Raji (cell line): ENCODE data around the gene SPECC1L.

Experiments used
- POLR2A ChIP-seq: IDR thresholded peaks from 2 replicates; pipeline ENCODE4 v1.6.1; 2011; ENCODE audit warnings: low read depth, low read length, control low read depth; ENCODE audit not compliant: insufficient read depth

Gene SPECC1L

GRCh38 chr22:24409707-24410106, 139.1 kb downstream of the SPECC1L start:
- no peak for TF ChIP-seq POLR2A

DNA sequence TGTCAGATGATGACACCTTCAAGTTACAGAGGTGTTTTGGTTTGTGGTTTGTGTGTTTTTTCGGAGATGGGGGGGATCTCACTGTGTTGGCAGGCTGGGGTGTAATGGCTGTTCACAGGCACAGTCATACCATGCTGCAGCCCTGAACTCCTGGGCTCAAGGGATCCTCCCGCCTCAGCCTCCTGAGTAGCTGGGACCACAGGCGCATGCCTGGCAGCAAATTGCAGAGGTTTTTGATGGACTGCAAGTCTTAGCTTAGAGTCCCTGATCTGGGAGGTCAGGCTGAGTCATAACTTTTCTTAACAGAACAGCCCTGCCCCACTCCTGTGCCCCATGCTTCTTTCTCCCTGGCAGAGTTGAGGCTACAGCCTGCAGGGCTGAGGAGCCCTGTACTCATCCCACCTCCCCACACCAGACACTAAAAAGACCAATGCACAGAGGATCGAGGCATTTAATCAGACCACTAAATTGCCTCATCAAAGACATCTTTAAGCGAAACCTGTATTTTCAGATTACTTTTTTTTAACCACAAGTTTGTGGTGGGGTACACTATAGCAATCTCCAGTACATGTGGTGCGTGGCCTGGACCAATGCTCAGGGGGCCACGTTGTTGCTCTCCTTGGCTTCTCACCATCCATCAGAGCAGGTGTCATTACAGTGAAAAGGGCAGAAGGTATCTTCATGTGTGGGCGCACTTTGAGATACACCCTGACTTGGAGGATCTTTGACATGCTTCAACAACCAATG, 139.7 kb downstream of the SPECC1L start:
- TF ChIP-seq POLR2A = no peak

GRCh38 chr22:24411256-24412004, 140.8 kb downstream of the SPECC1L start:
- TF ChIP-seq POLR2A = no peak

DNA sequence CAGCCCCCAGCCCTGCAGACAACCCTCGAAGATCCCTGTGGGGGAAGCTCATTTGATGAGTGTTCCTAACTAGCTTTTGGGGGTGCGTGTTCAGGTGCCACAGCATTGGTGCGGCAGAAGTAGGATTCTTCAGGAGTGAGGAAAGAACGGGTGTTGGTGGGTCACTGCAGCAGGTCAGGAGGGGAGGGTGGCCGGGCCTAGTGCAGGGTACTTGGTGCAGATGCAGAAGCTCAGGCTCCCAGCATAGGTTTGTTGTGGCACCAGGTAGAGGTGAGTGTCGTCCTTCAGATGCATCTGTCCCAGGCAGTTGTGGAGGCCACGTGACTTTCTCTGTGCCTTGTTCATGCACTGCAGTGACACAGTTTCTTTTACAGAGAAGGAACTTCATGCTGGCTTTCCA, 141.6 kb downstream of the SPECC1L start:
- TF ChIP-seq POLR2A = no peak

GRCh38 chr22:24413271-24413670, 142.6 kb downstream of the SPECC1L start:
- no peak for TF ChIP-seq POLR2A

DNA sequence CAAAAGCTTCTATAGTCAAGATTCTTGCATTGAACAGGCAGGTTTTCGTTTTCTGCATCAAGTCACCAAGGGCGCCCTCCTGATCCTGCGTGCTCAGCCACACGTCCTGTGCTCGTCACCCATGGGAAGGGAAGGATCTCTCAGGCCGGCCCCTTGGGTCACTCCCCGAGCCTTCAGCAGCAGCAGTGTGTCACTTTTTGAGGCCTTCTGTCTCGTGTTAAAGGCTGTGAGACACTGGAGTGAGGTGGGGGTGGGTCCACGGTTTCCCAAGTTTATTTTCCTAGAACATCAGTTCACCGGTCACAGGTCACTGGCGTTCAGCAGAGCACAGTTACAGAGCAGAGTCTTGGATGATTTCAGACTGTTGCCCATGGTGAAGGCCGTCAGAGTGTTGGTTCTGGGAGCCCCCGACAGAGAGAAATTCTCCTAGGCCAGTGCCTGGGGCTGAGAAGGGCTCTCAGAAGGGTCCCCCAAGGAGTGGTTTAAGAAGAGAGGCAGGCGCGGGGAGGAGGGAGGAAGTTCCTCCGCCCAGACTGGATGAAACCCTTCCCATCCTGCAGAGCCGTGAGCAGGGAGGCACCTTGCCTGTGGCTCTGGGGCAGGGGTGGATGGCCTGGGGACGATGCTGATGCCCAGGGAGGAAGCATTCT, 143.2 kb downstream of the SPECC1L start:
- no peak for TF ChIP-seq POLR2A

DNA sequence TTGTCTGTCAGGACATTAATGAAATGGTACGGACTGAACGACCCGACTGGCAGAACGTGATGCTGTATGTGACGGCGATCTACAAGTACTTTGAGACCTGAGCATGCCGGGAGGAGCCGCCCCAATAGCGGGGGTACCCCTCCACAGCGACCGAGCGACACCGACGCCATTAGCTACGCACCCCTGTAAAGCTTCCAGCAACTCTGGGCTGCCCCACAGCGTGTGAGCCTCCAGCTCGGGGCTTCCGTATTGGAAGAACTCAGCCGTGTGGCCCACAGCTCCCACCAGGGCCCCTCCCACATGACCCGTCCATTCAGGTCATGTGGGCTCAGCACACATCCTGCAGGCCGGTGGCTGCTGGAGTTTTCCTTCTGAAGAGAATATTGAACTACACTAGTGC, 143.9 kb downstream of the SPECC1L start:
- TF ChIP-seq POLR2A = no peak

DNA sequence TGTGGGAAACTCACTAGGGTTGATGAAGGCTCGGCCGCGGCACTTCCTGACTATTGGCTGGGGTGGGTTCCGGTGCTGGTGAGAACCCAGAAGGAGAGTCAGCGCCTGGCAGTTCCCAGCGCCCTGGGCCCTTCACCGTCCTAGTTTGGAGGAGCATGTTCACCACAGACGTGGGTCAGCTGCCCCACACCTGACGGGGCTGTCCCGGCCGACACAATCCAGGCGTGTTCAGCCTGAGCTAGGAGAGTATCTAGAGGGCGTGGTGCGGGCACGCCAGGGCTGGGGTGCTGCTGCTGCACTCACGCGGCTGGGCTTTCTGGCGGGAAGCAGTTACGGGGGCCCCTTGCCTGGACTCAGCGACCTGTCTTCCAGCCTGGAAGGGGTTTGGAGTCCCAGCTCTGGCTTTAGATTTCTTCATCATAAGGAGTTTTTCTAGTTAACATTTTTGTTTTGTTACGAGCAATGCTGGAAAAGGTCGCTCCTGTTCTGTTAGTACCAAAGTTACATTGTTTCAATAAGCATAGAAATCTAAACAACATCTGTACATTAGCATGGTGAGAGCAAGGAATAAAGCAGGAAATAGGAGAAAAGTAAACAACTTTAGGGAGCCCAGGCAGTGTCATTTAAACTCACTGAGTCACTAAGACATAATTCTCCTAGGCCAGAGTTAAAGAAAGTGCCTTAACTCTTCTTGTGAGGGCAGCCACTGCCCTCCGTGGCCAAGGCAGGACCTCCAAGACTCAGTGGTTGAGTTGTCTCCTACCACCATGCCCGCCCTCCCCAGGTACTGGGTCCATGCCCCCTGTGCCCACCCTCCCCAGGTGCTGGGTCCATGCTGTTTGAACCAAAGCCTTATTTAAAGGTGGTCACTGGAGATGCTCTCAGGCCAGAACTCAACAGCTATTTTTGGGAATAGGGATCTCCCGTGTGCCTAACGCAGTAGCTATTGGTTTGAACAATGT, 144.6 kb downstream of the SPECC1L start:
- TF ChIP-seq POLR2A = no peak

- TF ChIP-seq POLR2A = no peak
These were observed 145.5 kb downstream of the SPECC1L start for GRCh38 chr22:24416095-24416494.

GRCh38 chr22:24416611-24417010, 146.0 kb downstream of the SPECC1L start:
- TF ChIP-seq POLR2A = no peak

GRCh38 chr22:24417200-24417599, 146.6 kb downstream of the SPECC1L start:
- TF ChIP-seq POLR2A = no peak

- no peak for TF ChIP-seq POLR2A
These were observed 147.4 kb downstream of the SPECC1L start for GRCh38 chr22:24417901-24418641.

DNA sequence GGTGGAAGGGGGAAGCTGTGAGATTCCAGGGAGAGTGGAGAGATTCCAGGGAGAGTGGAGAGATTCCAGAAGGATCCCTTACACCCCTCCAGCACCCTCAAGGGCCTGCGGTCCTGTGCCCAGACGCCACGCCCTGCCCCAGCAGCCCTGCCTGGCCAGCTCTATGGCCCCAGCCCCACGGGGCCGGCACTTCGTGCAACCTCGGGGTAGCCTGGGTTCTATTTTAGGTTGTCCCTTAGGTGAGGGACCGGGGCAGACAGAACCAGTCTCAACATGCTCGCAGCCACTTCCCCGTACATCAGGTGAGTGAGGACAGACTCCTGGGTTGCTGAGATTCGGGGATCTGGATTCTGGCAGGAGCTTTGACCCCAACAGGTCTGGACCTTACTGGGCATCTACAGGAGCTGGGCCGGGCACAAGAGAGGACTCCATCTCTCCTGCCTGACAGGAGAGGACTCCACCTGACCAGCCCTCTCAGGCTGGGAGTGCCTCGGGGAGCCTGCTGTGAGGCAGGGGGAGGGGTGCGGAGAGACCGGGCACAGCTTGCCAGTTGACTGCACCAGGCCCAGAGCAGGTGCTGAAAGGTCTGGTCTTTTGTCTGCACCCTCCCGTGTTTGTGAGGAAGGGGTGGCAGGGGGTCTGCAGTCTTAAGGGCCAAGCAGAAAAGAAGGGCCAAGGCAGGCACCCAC, 148.3 kb downstream of the SPECC1L start:
- no peak for TF ChIP-seq POLR2A

- TF ChIP-seq POLR2A = no peak
These were observed 148.8 kb downstream of the SPECC1L start for GRCh38 chr22:24419475-24419850.
